ENCODE results near the gene RALGAPA2. TPM values are rescaled to one million over a fixed set of nuclear protein-coding genes. Genes with fewer than 3 reads are reported as not detected.

Gene RALGAPA2
- total and polyA plus RNA-seq, 2 experiments from 2014 or later, result 1.3 to 2.6 TPM

- in situ Hi-C loops (cut with MboI), result no loop called here
- no peaks in the 10 kb centered on the region for H3K9me3 ChIP-seq (ENCODE audit: low read depth)
- H4K20me1 ChIP-seq (ENCODE audit: insufficient read depth), result no peaks in the 10 kb centered on the region
- no peaks in the 10 kb centered on the region for H3K4me1 ChIP-seq (ENCODE audit: insufficient read depth)
- H3K79me2 ChIP-seq (ENCODE audit: insufficient read depth), result no peaks in the 10 kb centered on the region
- no peaks in the 10 kb centered on the region for H3K36me3 ChIP-seq (ENCODE audit: low read depth)
- no peaks in the 10 kb centered on the region for H3K27me3 ChIP-seq (replicated peaks; ENCODE audit: insufficient read depth)
- no peak overlapping the region for H3K4me2 ChIP-seq (ENCODE audit: unreplicated experiment)
- no peak overlapping the region for H3K27ac ChIP-seq
- TF ChIP-seq EZH2phosphoT487 (IDR thresholded peaks at IDR 0.05; ENCODE audit: insufficient read depth, low read depth) (no peak), EZH2 (IDR thresholded peaks at IDR 0.05; ENCODE audit: insufficient read depth, poor library complexity, severe bottlenecking) (no peak)
- no peak overlapping the region for H2AFZ ChIP-seq
- no peak overlapping the region for H3K4me3 ChIP-seq
- H3F3A ChIP-seq (ENCODE audit: insufficient read depth), result no peaks in the 10 kb centered on the region
- H3K9ac ChIP-seq, result no peak overlapping the region
- no peak for DNase-seq
- 88 to 100% methylated on average over 1 of the region's 1 CpG for WGBS, 2 experiments (ENCODE audit: low coverage in 1 of 2, low lambda C conversion rate in 2 of 2, missing lambda C conversion rate in 2 of 2)
- H3K9me2 ChIP-seq (ENCODE audit: insufficient read depth), result no peaks in the 10 kb centered on the region
These were observed 289.3 kb downstream of the RALGAPA2 start for GRCh38 chr20:20423117-20423516.

- WGBS, 2 experiments (ENCODE audit: low coverage in 1 of 2, low lambda C conversion rate in 2 of 2, missing lambda C conversion rate in 2 of 2), result 88 to 91% methylated on average over 8 of the region's 8 CpGs
- no peaks in the 10 kb centered on the region for H3K9me2 ChIP-seq (ENCODE audit: insufficient read depth)
These were observed 294.4 kb downstream of the RALGAPA2 start for GRCh38 chr20:20417876-20418676.

GRCh38 chr20:20415321-20415720 is 297.1 kb downstream of the RALGAPA2 start:
- no peak for DNase-seq
- Histone ChIP-seq H3K9me3 (ENCODE audit: low read depth) (no peaks in the 10 kb centered on the region), H4K20me1 (ENCODE audit: insufficient read depth) (no peaks in the 10 kb centered on the region), H2AFZ (no peak overlapping the region), H3K36me3 (ENCODE audit: low read depth) (no peaks in the 10 kb centered on the region), H3K27me3 (replicated peaks; ENCODE audit: insufficient read depth) (no peaks in the 10 kb centered on the region), H3K9me2 (ENCODE audit: insufficient read depth) (no peaks in the 10 kb centered on the region), H3F3A (ENCODE audit: insufficient read depth) (no peaks in the 10 kb centered on the region), H3K4me2 (ENCODE audit: unreplicated experiment) (no peak overlapping the region), H3K4me3 (no peak overlapping the region), H3K4me1 (ENCODE audit: insufficient read depth) (no peaks in the 10 kb centered on the region), H3K27ac (no peak overlapping the region), H3K9ac (no peak overlapping the region), H3K79me2 (ENCODE audit: insufficient read depth) (no peaks in the 10 kb centered on the region)
- in situ Hi-C loops (cut with MboI), result no loop called here
- 100% methylated on average over 1 of the region's 1 CpG for WGBS, 2 experiments (ENCODE audit: low coverage in 1 of 2, low lambda C conversion rate in 2 of 2, missing lambda C conversion rate in 2 of 2)
- TF ChIP-seq EZH2phosphoT487 (IDR thresholded peaks at IDR 0.05; ENCODE audit: insufficient read depth, low read depth) (no peak), EZH2 (IDR thresholded peaks at IDR 0.05; ENCODE audit: insufficient read depth, poor library complexity, severe bottlenecking) (no peak)

More at GRCh38 chr20:20417876-20418676, 294.4 kb downstream of the RALGAPA2 start:
- Histone ChIP-seq H3K9ac (no peak overlapping the region), H3K4me2 (ENCODE audit: unreplicated experiment) (no peak overlapping the region), H3K27ac (no peak overlapping the region), H3K79me2 (ENCODE audit: insufficient read depth) (no peaks in the 10 kb centered on the region), H3K4me3 (no peak overlapping the region), H4K20me1 (ENCODE audit: insufficient read depth) (no peaks in the 10 kb centered on the region), H3K4me1 (ENCODE audit: insufficient read depth) (no peaks in the 10 kb centered on the region), H3K27me3 (replicated peaks; ENCODE audit: insufficient read depth) (no peaks in the 10 kb centered on the region), H3K36me3 (ENCODE audit: low read depth) (no peaks in the 10 kb centered on the region), H3K9me3 (ENCODE audit: low read depth) (no peaks in the 10 kb centered on the region), H2AFZ (no peak overlapping the region), H3F3A (ENCODE audit: insufficient read depth) (no peaks in the 10 kb centered on the region)
- in situ Hi-C loops (cut with MboI), result no loop called here
- DNase-seq, result no peak
- no peak for TF ChIP-seq EZH2phosphoT487 (IDR thresholded peaks at IDR 0.05; ENCODE audit: insufficient read depth, low read depth)
- no peak for TF ChIP-seq EZH2 (IDR thresholded peaks at IDR 0.05; ENCODE audit: insufficient read depth, poor library complexity, severe bottlenecking)

GRCh38 chr20:20414640-20415220 is 297.7 kb downstream of the RALGAPA2 start:
- no peaks in the 10 kb centered on the region for H3K36me3 ChIP-seq (ENCODE audit: low read depth)
- no peaks in the 10 kb centered on the region for H3K4me1 ChIP-seq (ENCODE audit: insufficient read depth)
- 81% methylated on average over 5 of the region's 5 CpGs for WGBS, 2 experiments (ENCODE audit: low coverage in 1 of 2, low lambda C conversion rate in 2 of 2, missing lambda C conversion rate in 2 of 2)
- H3K27me3 ChIP-seq (replicated peaks; ENCODE audit: insufficient read depth), result no peaks in the 10 kb centered on the region
- no peak overlapping the region for H2AFZ ChIP-seq
- in situ Hi-C loops (cut with MboI), result no loop called here
- H3K9ac ChIP-seq, result no peak overlapping the region
- H3K79me2 ChIP-seq (ENCODE audit: insufficient read depth), result no peaks in the 10 kb centered on the region
- TF ChIP-seq EZH2 (IDR thresholded peaks at IDR 0.05; ENCODE audit: insufficient read depth, poor library complexity, severe bottlenecking), result no peak
- no peak for TF ChIP-seq EZH2phosphoT487 (IDR thresholded peaks at IDR 0.05; ENCODE audit: insufficient read depth, low read depth)
- no peaks in the 10 kb centered on the region for H4K20me1 ChIP-seq (ENCODE audit: insufficient read depth)
- no peak overlapping the region for H3K27ac ChIP-seq
- no peak for DNase-seq
- no peak overlapping the region for H3K4me2 ChIP-seq (ENCODE audit: unreplicated experiment)
- no peaks in the 10 kb centered on the region for H3F3A ChIP-seq (ENCODE audit: insufficient read depth)
- H3K4me3 ChIP-seq, result no peak overlapping the region
- no peaks in the 10 kb centered on the region for H3K9me3 ChIP-seq (ENCODE audit: low read depth)
- no peaks in the 10 kb centered on the region for H3K9me2 ChIP-seq (ENCODE audit: insufficient read depth)

Measured in GM23248 (cell line).